Suprapubic skin (tissue), 4 donors: ENCODE results near the gene BRIP1.

ENCODE experiments used
- CTCF ChIP-seq, 2 donors: fragments of 200-600 bp in 1 of 2; fragments of 450-650 bp in 1 of 2; sonication (generic) in 1 of 2; IDR thresholded peaks; one replicate each; pipeline ENCODE4 v1.5.1; 2016 to 2019; ENCODE audit warnings: antibody characterized with exemption in 2 of 2, mild to moderate bottlenecking in 1 of 2, moderate library complexity in 1 of 2
- EP300 ChIP-seq: sonication (generic); formaldehyde crosslinking; IDR thresholded peaks from one replicate; pipeline ENCODE4 v1.6.1; 2017; ENCODE audit warnings: antibody characterized with exemption
- POLR2A ChIP-seq, 2 donors: fragments of 450-650 bp; IDR thresholded peaks; one replicate each; pipeline ENCODE4 v1.6.1; 2017; ENCODE audit warnings: antibody characterized with exemption in 2 of 2, mild to moderate bottlenecking in 2 of 2, moderate library complexity in 2 of 2
- POLR2AphosphoS5 ChIP-seq, 3 donors: sonication (generic); formaldehyde crosslinking; IDR thresholded peaks; one replicate each; pipeline ENCODE4 v1.6.1; 2017; ENCODE audit warnings: antibody characterized with exemption in 3 of 3

- TF ChIP-seq EP300 (no peak), CTCF (IDR thresholded peaks at IDR 0.05) (no peak), POLR2A (IDR thresholded peaks at IDR 0.05) (no peak), POLR2AphosphoS5 (IDR thresholded peaks at IDR 0.05) (no peak)
These were observed 50.6 kb downstream of the BRIP1 start for GRCh38 chr17:61812747-61813146.
